H9 (cell line): Measurements from ENCODE around the gene AEBP2. TPM values are rescaled to one million over a fixed set of nuclear protein-coding genes. Genes with fewer than 3 reads are reported as not detected.

Experiments
- DNase-seq: peaks from one replicate; pipeline ENCODE4 v3.0.0-alpha.2; 2017
- H2AFZ ChIP-seq: one replicate; pipeline ENCODE4 v1.6.1; 2013; ENCODE audit warnings: mild to moderate bottlenecking, low read length, control low read depth, moderate library complexity
- H2AK5ac ChIP-seq: 2 replicates; pipeline ENCODE4 v1.6.1; 2013; ENCODE audit warnings: low read length, control low read depth, mixed read lengths; ENCODE audit not compliant: insufficient read length
- H2BK120ac ChIP-seq: one replicate; pipeline ENCODE4 v1.6.1; 2013; ENCODE audit warnings: low read depth, mild to moderate bottlenecking, low read length, control low read depth, inconsistent platforms; ENCODE audit not compliant: poor library complexity, severe bottlenecking
- H2BK12ac ChIP-seq: 2 replicates; pipeline ENCODE4 v1.6.1; 2013; ENCODE audit warnings: low read length, control low read depth, mixed read lengths, low read depth; ENCODE audit not compliant: insufficient read length
- H2BK15ac ChIP-seq: 2 replicates; pipeline ENCODE4 v1.6.1; 2013; ENCODE audit warnings: low read depth, low read length, control low read depth
- H2BK20ac ChIP-seq: one replicate; pipeline ENCODE4 v1.6.1; 2013; ENCODE audit warnings: low read depth, mild to moderate bottlenecking, low read length, control low read depth, inconsistent platforms; ENCODE audit not compliant: poor library complexity, severe bottlenecking
- H2BK5ac ChIP-seq: 2 replicates; pipeline ENCODE4 v1.6.1; 2013; ENCODE audit warnings: low read length, control low read depth, mixed read lengths; ENCODE audit not compliant: insufficient read length
- H3K14ac ChIP-seq: 2 replicates; pipeline ENCODE4 v1.6.1; 2013; ENCODE audit warnings: low read length, control low read depth; ENCODE audit not compliant: insufficient read depth
- H3K18ac ChIP-seq: 2 replicates; pipeline ENCODE4 v1.6.1; 2013; ENCODE audit warnings: low read depth, mild to moderate bottlenecking, mixed read lengths, low read length, control low read depth; ENCODE audit not compliant: insufficient read length
- H3K23ac ChIP-seq: 2 replicates; pipeline ENCODE4 v1.6.1; 2013; ENCODE audit warnings: low read length, control low read depth, mixed read lengths, low read depth; ENCODE audit not compliant: insufficient read length
- H3K23me2 ChIP-seq: 2 replicates; pipeline ENCODE4 v1.6.1; 2013; ENCODE audit warnings: low read depth, mild to moderate bottlenecking, mixed read lengths, low read length, control low read depth; ENCODE audit not compliant: insufficient read length, poor library complexity, severe bottlenecking
- H3K27ac ChIP-seq: 2 replicates; pipeline ENCODE4 v1.5.1; 2013; ENCODE audit warnings: low read length, control low read depth, mixed read lengths, low read depth; ENCODE audit not compliant: insufficient read length
- H3K27me3 ChIP-seq: 2 replicates; pipeline ENCODE4 v1.6.1; 2013; ENCODE audit warnings: low read length, control low read depth, inconsistent platforms; ENCODE audit not compliant: insufficient read depth
- H3K4ac ChIP-seq: 2 replicates; pipeline ENCODE4 v1.6.1; 2013; ENCODE audit warnings: low read depth, mild to moderate bottlenecking, control low read depth, inconsistent platforms, low read length, moderate library complexity
- H3K4me1 ChIP-seq: 2 replicates; pipeline ENCODE4 v1.6.1; 2013; ENCODE audit warnings: low read length, control low read depth, inconsistent platforms; ENCODE audit not compliant: insufficient read depth
- H3K4me2 ChIP-seq: 2 replicates; pipeline ENCODE4 v1.6.1; 2013; ENCODE audit warnings: low read length, control low read depth, mixed read lengths; ENCODE audit not compliant: insufficient read length, insufficient read depth
- H3K56ac ChIP-seq: 2 replicates; pipeline ENCODE4 v1.6.1; 2013; ENCODE audit warnings: low read depth, mild to moderate bottlenecking, mixed read lengths, low read length, control low read depth; ENCODE audit not compliant: insufficient read length
- H3K79me1 ChIP-seq: 2 replicates; pipeline ENCODE4 v1.6.1; 2013; ENCODE audit warnings: low read depth, mild to moderate bottlenecking, moderate library complexity, low read length, control low read depth, inconsistent platforms; ENCODE audit not compliant: insufficient read depth, poor library complexity, severe bottlenecking
- H3K79me2 ChIP-seq: 2 replicates; pipeline ENCODE4 v1.6.1; 2013; ENCODE audit warnings: low read length, control low read depth, inconsistent platforms; ENCODE audit not compliant: insufficient read depth
- H3K9ac ChIP-seq: 2 replicates; pipeline ENCODE4 v1.6.1; 2013; ENCODE audit warnings: low read length, control low read depth, mixed read lengths; ENCODE audit not compliant: insufficient read length; ENCODE audit errors: extremely low read depth
- H3K9me3 ChIP-seq: one replicate; pipeline ENCODE4 v1.6.1; 2013; ENCODE audit warnings: low read depth, low read length, inconsistent platforms; ENCODE audit not compliant: control insufficient read depth
- H3T11ph ChIP-seq: one replicate; pipeline ENCODE4 v1.6.1; 2013; ENCODE audit warnings: mild to moderate bottlenecking, low read length, control low read depth, inconsistent platforms
- H4K20me1 ChIP-seq: one replicate; pipeline ENCODE4 v1.6.1; 2013; ENCODE audit not compliant: control insufficient read depth, insufficient read length, insufficient read depth
- H4K5ac ChIP-seq: 2 replicates; pipeline ENCODE4 v1.6.1; 2013; ENCODE audit warnings: low read depth, mild to moderate bottlenecking, mixed read lengths, low read length, control low read depth; ENCODE audit not compliant: insufficient read length
- H4K8ac ChIP-seq: replicated peaks from 2 replicates; pipeline ENCODE4 v1.6.1; 2013; ENCODE audit warnings: low read length, control low read depth, mixed read lengths, low read depth; ENCODE audit not compliant: insufficient read length
- H4K91ac ChIP-seq: 2 replicates; pipeline ENCODE4 v1.6.1; 2013; ENCODE audit warnings: low read depth, mild to moderate bottlenecking, moderate library complexity, mixed read lengths, low read length, control low read depth; ENCODE audit not compliant: insufficient read length
- H3K27ac Mint-ChIP-seq, 3 experiments: 2 replicates in 2 of 3; 3 replicates in 1 of 3; pipeline ENCODE4 v1.8.0; 2020 to 2021; ENCODE audit warnings: mixed read lengths in 3 of 3, mild to moderate bottlenecking in 1 of 3, moderate library complexity in 1 of 3
- H3K27me3 Mint-ChIP-seq: 2 replicates; pipeline ENCODE4 v1.8.0; 2021; ENCODE audit warnings: low read depth, mild to moderate bottlenecking, moderate library complexity, mixed read lengths
- H3K36me3 Mint-ChIP-seq, 3 experiments: 2 replicates in 2 of 3; 3 replicates in 1 of 3; pipeline ENCODE4 v1.8.0; 2020 to 2021; ENCODE audit warnings: low read depth in 3 of 3, mixed read lengths in 3 of 3; ENCODE audit not compliant: insufficient read depth in 1 of 3
- H3K4me1 Mint-ChIP-seq, 2 experiments: 2 replicates each; pipeline ENCODE4 v1.8.0; 2020; ENCODE audit warnings: mixed read lengths in 2 of 2
- H3K4me3 Mint-ChIP-seq, 2 experiments: 2 replicates in 1 of 2; 3 replicates in 1 of 2; pipeline ENCODE4 v1.8.0; 2020 to 2021; ENCODE audit warnings: mild to moderate bottlenecking in 2 of 2, mixed read lengths in 2 of 2, moderate library complexity in 1 of 2
- H3K9me3 Mint-ChIP-seq, 2 experiments: 2 replicates in 1 of 2; 3 replicates in 1 of 2; pipeline ENCODE4 v1.8.0; 2020; ENCODE audit warnings: mild to moderate bottlenecking in 2 of 2, mixed read lengths in 2 of 2, moderate library complexity in 1 of 2
- CTCF ChIP-seq: fragments of 200-600 bp; sonication (generic); conservative IDR thresholded peaks from 3 replicates; pipeline ENCODE4 v1.8.0; 2021; ENCODE audit warnings: antibody characterized with exemption, mild to moderate bottlenecking
- total RNA-seq: library from RNA; stranded (reverse); gene quantifications from 2 replicates; pipeline ENCODE4 v1.2.1, GENCODE V29; 2021

Gene AEBP2
- total RNA-seq, 1 experiment from 2014 or later, result 82.8 TPM

GRCh38 chr12:19539071-19539470 lies 99.8 kb downstream of the AEBP2 start:
- Histone ChIP-seq H3K14ac (no peak overlapping the region), H3K79me2 (no peaks in the 10 kb centered on the region), H3T11ph (no peak overlapping the region), H3K23me2 (no peaks in the 10 kb centered on the region), H3K4me2 (no peak overlapping the region), H3K27me3 (no peaks in the 10 kb centered on the region), H2BK20ac (no peak overlapping the region), H4K5ac (no peak overlapping the region), H3K4me1 (no peaks in the 10 kb centered on the region), H3K18ac (no peak overlapping the region), H2AK5ac (no peak overlapping the region), H4K20me1 (no peaks in the 10 kb centered on the region), H3K9ac (no peak overlapping the region), H3K79me1 (no peaks in the 10 kb centered on the region), H3K23ac (no peak overlapping the region), H3K27ac (no peak overlapping the region), H2BK12ac (no peak overlapping the region), H4K91ac (no peak overlapping the region), H3K9me3 (no peaks in the 10 kb centered on the region), H2BK5ac (no peak overlapping the region), H2BK120ac (no peak overlapping the region), H2BK15ac (no peak overlapping the region), H2AFZ (no peak overlapping the region), H4K8ac (no peak overlapping the region), H3K4ac (no peak overlapping the region), H3K56ac (no peak overlapping the region)
- H3K4me3 Mint-ChIP-seq, result no peak overlapping the region
- H3K27ac Mint-ChIP-seq, result peak overlapping the region in 1 of 3 experiments; percentile 85; a peak in 2 of 7 replicates
- peaks cover 0 to 3% of the 10 kb centered on the region in 2 experiments; a peak in 2 of 5 replicates for H3K9me3 Mint-ChIP-seq
- peaks cover 9 to 10% of the 10 kb centered on the region in 2 experiments for H3K4me1 Mint-ChIP-seq
- no peak for DNase-seq
- TF ChIP-seq CTCF, result no peak
- no peaks in the 10 kb centered on the region for H3K27me3 Mint-ChIP-seq
- H3K36me3 Mint-ChIP-seq, result peaks cover 0 to 6% (median 0%) of the 10 kb centered on the region in 3 experiments; a peak in 1 of 7 replicates
